GM23338 (cell line): ENCODE results near the gene RPS18. TPM values are rescaled to one million over a fixed set of nuclear protein-coding genes. Genes with fewer than 3 reads are reported as not detected.

Experiments used
- ATAC-seq: fragments of 200-7000 bp; cut with Tn5 transposase; 3 replicates; pipeline ENCODE4 v1.9.1; 2020
- DNase-seq: peaks from one replicate; pipeline ENCODE4 v3.0.0-alpha.2; 2015; ENCODE audit warnings: low spot score
- H2AFZ ChIP-seq: fragments of 200-600 bp; sonication (generic); 2 replicates; pipeline ENCODE4 v1.8.0; 2016; ENCODE audit warnings: antibody characterized with exemption, mild to moderate bottlenecking, moderate library complexity
- H3F3A ChIP-seq: fragments of 200-600 bp; sonication (generic); replicated peaks from 2 replicates; pipeline ENCODE4 v1.8.0; 2017; ENCODE audit warnings: antibody characterized with exemption, mixed run types, low read depth
- H3K27ac ChIP-seq: fragments of 200-600 bp; sonication (generic); 2 replicates; pipeline ENCODE4 v1.6.1; 2016; ENCODE audit warnings: low read depth
- H3K27me3 ChIP-seq: fragments of 200-600 bp; sonication (generic); 2 replicates; pipeline ENCODE4 v1.8.0; 2016; ENCODE audit warnings: mild to moderate bottlenecking, mixed run types, moderate library complexity; ENCODE audit not compliant: insufficient read depth
- H3K36me3 ChIP-seq: fragments of 200-600 bp; sonication (generic); 2 replicates; pipeline ENCODE4 v1.8.0; 2016; ENCODE audit warnings: mild to moderate bottlenecking; ENCODE audit not compliant: insufficient read depth
- H3K4me1 ChIP-seq: fragments of 200-600 bp; sonication (generic); 2 replicates; pipeline ENCODE4 v1.8.0; 2016; ENCODE audit warnings: mild to moderate bottlenecking, moderate library complexity; ENCODE audit not compliant: insufficient read depth
- H3K4me2 ChIP-seq: fragments of 200-600 bp; sonication (generic); 2 replicates; pipeline ENCODE4 v1.7.1; 2017; ENCODE audit warnings: mixed run types
- H3K4me3 ChIP-seq: fragments of 200-600 bp; sonication (generic); 2 replicates; pipeline ENCODE4 v1.6.1; 2016; ENCODE audit warnings: mixed run types
- H3K79me2 ChIP-seq: fragments of 200-600 bp; sonication (generic); replicated peaks from 2 replicates; pipeline ENCODE4 v1.8.0; 2017; ENCODE audit warnings: mild to moderate bottlenecking; ENCODE audit not compliant: insufficient read depth
- H3K9me2 ChIP-seq: fragments of 200-600 bp; sonication (generic); 2 replicates; pipeline ENCODE4 v1.8.0; 2017; ENCODE audit not compliant: insufficient read depth
- H4K20me1 ChIP-seq: fragments of 200-600 bp; sonication (generic); replicated peaks from 2 replicates; pipeline ENCODE4 v1.8.0; 2017; ENCODE audit warnings: mild to moderate bottlenecking; ENCODE audit not compliant: insufficient read depth
- H3K27ac Mint-ChIP-seq: 2 replicates; pipeline ENCODE4 v1.8.0; 2020; ENCODE audit warnings: inconsistent platforms, mild to moderate bottlenecking, moderate library complexity, mixed read lengths
- H3K27me3 Mint-ChIP-seq: 3 replicates; pipeline ENCODE4 v1.8.0; 2022; ENCODE audit warnings: low read depth, mild to moderate bottlenecking, moderate library complexity, mixed read lengths, inconsistent platforms; ENCODE audit not compliant: insufficient read depth, poor library complexity
- H3K36me3 Mint-ChIP-seq: 3 replicates; pipeline ENCODE4 v1.8.0; 2021; ENCODE audit warnings: low read depth, mild to moderate bottlenecking, inconsistent platforms, moderate library complexity, mixed read lengths
- H3K4me1 Mint-ChIP-seq: 3 replicates; pipeline ENCODE4 v1.8.0; 2020; ENCODE audit warnings: mild to moderate bottlenecking, inconsistent platforms, mixed read lengths
- H3K4me3 Mint-ChIP-seq: 3 replicates; pipeline ENCODE4 v1.8.0; 2021; ENCODE audit warnings: moderate library complexity, mild to moderate bottlenecking, inconsistent platforms, mixed read lengths
- H3K9me3 Mint-ChIP-seq: 3 replicates; pipeline ENCODE4 v1.8.0; 2020; ENCODE audit warnings: moderate library complexity, mild to moderate bottlenecking, inconsistent platforms, mixed read lengths
- CREB1 ChIP-seq: fragments of 250-450 bp; sonication (Bioruptor Pico); IDR thresholded peaks from 2 replicates; pipeline ENCODE4 v1.5.0; 2020; ENCODE audit warnings: low read depth, mild to moderate bottlenecking, moderate library complexity
- EZH2 ChIP-seq: fragments of 200-600 bp; sonication (generic); IDR thresholded peaks from one replicate; pipeline ENCODE4 v1.8.0; 2017; ENCODE audit warnings: antibody characterized with exemption, mild to moderate bottlenecking, low read depth; ENCODE audit not compliant: unreplicated experiment
- EZH2phosphoT487 ChIP-seq: fragments of 200-600 bp; sonication (generic); IDR thresholded peaks from one replicate; pipeline ENCODE4 v1.8.1; 2018; ENCODE audit warnings: antibody characterized with exemption; ENCODE audit not compliant: unreplicated experiment
- JUNB ChIP-seq: IDR thresholded peaks from one replicate; pipeline ENCODE4 v1.6.1; 2016; ENCODE audit warnings: antibody characterized with exemption; ENCODE audit not compliant: unreplicated experiment
- NANOG ChIP-seq: IDR thresholded peaks from 2 replicates; pipeline ENCODE4 v1.6.1; 2016; ENCODE audit warnings: antibody characterized with exemption, borderline replicate concordance
- POLR2AphosphoS5 ChIP-seq: IDR thresholded peaks from 2 replicates; pipeline ENCODE4 v1.6.1; 2016; ENCODE audit warnings: antibody characterized with exemption, low read depth
- ZNF114 ChIP-seq: fragments of 250-450 bp; sonication (Bioruptor Pico); IDR thresholded peaks from 2 replicates; pipeline ENCODE4 v1.5.0; 2020; ENCODE audit warnings: mild to moderate bottlenecking, moderate library complexity
- ZNF331 ChIP-seq: fragments of 250-450 bp; sonication (Bioruptor Pico); IDR thresholded peaks from 2 replicates; pipeline ENCODE4 v1.5.0; 2020; ENCODE audit warnings: low read depth, mild to moderate bottlenecking, moderate library complexity
- polyA plus RNA-seq: library from polyadenylated mRNA; unstranded; fragments of >200 nt; fragmentation: Nextera tagmentation; extraction: Ambion mirVana; gene quantifications from 2 replicates; pipeline ENCODE4 v1.2.1, GENCODE V29; 2016
- total RNA-seq: library from RNA; depleted of rRNA; stranded (reverse); fragments of >200 nt; shearing (Covaris generic); gene quantifications from 2 replicates; pipeline ENCODE4 v1.2.3, GENCODE V29; 2014
- TF ChIP-seq, protein P1 (sequence below): fragments of 250-450 bp; sonication (Bioruptor Pico); IDR thresholded peaks from 2 replicates; pipeline ENCODE4 v1.5.0; 2020; ENCODE audit warnings: mild to moderate bottlenecking, moderate library complexity
- TF ChIP-seq, protein P2 (sequence below), 2 experiments: fragments of 200-600 bp in 1 of 2; sonication (generic) in 1 of 2; conservative IDR thresholded peaks; 2 replicates each; pipeline versions ENCODE4 v1.5.1 to v1.6.1; 2016 to 2017; ENCODE audit warnings: antibody characterized with exemption in 2 of 2, low read depth in 2 of 2, mild to moderate bottlenecking in 2 of 2, moderate library complexity in 1 of 2
- TF ChIP-seq, protein P3 (sequence below): IDR thresholded peaks from 2 replicates; pipeline ENCODE4 v1.6.1; 2016; ENCODE audit warnings: antibody characterized with exemption
- TF ChIP-seq, protein P4 (sequence below): IDR thresholded peaks from one replicate; pipeline ENCODE4 v1.6.1; 2018; ENCODE audit warnings: antibody characterized with exemption; ENCODE audit not compliant: unreplicated experiment

RPS18 gene
- total and polyA plus RNA-seq, 2 experiments from 2014 or later, result 2,133 to 4,776 TPM

DNA sequence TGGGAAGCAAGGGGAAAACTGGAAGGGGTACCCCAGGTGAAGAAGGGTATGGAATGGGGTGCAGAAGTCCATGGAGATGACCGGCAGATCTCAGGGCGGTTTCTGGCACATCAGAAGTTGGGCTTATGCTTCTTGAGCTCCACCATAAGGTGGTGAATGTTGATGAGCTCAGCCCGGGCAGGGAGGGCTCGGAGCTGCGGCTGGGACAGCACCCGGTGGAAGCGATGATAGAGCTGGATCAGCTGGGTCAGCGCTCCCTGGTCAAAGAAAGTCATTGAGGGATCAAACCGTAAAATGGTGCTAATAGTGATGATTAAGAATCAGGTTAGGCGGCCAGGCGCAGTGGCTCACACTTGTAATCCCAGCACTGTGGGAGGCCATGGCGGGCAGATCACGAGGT, 21.1 kb upstream of the RPS18 start:
- Histone ChIP-seq H3K4me3 (no peak overlapping the region), H3K27ac (no peak overlapping the region), H3F3A (peaks cover 10% of the 10 kb centered on the region; the same call in 1 of the 2 replicates), H2AFZ (no peak overlapping the region), H3K79me2 (no peaks in the 10 kb centered on the region), H4K20me1 (no peaks in the 10 kb centered on the region), H3K27me3 (peaks cover 31% of the 10 kb centered on the region), H3K9me2 (no peaks in the 10 kb centered on the region), H3K4me2 (no peak overlapping the region), H3K4me1 (peaks cover 12% of the 10 kb centered on the region), H3K36me3 (no peaks in the 10 kb centered on the region)
- Mint-ChIP-seq H3K27me3 (peaks cover 15% of the 10 kb centered on the region), H3K4me1 (peaks cover 19% of the 10 kb centered on the region), H3K36me3 (peaks cover 20% of the 10 kb centered on the region), H3K27ac (no peak overlapping the region; the same call in 1 of the 2 replicates), H3K9me3 (no peaks in the 10 kb centered on the region), H3K4me3 (peak overlapping the region; percentile 82; the same call in 2 of the 3 replicates)
- ATAC-seq (no peak), DNase-seq (no peak)
- TF ChIP-seq NANOG (no peak), EZH2phosphoT487 (no peak), CREB1 (CRISPR knock-in tag) (no peak), JUNB (no peak), POLR2AphosphoS5 (no peak), EZH2 (no peak), ZNF331 (CRISPR knock-in tag) (no peak), ZNF114 (CRISPR knock-in tag) (no peak)
- TF ChIP-seq, protein P1, sequence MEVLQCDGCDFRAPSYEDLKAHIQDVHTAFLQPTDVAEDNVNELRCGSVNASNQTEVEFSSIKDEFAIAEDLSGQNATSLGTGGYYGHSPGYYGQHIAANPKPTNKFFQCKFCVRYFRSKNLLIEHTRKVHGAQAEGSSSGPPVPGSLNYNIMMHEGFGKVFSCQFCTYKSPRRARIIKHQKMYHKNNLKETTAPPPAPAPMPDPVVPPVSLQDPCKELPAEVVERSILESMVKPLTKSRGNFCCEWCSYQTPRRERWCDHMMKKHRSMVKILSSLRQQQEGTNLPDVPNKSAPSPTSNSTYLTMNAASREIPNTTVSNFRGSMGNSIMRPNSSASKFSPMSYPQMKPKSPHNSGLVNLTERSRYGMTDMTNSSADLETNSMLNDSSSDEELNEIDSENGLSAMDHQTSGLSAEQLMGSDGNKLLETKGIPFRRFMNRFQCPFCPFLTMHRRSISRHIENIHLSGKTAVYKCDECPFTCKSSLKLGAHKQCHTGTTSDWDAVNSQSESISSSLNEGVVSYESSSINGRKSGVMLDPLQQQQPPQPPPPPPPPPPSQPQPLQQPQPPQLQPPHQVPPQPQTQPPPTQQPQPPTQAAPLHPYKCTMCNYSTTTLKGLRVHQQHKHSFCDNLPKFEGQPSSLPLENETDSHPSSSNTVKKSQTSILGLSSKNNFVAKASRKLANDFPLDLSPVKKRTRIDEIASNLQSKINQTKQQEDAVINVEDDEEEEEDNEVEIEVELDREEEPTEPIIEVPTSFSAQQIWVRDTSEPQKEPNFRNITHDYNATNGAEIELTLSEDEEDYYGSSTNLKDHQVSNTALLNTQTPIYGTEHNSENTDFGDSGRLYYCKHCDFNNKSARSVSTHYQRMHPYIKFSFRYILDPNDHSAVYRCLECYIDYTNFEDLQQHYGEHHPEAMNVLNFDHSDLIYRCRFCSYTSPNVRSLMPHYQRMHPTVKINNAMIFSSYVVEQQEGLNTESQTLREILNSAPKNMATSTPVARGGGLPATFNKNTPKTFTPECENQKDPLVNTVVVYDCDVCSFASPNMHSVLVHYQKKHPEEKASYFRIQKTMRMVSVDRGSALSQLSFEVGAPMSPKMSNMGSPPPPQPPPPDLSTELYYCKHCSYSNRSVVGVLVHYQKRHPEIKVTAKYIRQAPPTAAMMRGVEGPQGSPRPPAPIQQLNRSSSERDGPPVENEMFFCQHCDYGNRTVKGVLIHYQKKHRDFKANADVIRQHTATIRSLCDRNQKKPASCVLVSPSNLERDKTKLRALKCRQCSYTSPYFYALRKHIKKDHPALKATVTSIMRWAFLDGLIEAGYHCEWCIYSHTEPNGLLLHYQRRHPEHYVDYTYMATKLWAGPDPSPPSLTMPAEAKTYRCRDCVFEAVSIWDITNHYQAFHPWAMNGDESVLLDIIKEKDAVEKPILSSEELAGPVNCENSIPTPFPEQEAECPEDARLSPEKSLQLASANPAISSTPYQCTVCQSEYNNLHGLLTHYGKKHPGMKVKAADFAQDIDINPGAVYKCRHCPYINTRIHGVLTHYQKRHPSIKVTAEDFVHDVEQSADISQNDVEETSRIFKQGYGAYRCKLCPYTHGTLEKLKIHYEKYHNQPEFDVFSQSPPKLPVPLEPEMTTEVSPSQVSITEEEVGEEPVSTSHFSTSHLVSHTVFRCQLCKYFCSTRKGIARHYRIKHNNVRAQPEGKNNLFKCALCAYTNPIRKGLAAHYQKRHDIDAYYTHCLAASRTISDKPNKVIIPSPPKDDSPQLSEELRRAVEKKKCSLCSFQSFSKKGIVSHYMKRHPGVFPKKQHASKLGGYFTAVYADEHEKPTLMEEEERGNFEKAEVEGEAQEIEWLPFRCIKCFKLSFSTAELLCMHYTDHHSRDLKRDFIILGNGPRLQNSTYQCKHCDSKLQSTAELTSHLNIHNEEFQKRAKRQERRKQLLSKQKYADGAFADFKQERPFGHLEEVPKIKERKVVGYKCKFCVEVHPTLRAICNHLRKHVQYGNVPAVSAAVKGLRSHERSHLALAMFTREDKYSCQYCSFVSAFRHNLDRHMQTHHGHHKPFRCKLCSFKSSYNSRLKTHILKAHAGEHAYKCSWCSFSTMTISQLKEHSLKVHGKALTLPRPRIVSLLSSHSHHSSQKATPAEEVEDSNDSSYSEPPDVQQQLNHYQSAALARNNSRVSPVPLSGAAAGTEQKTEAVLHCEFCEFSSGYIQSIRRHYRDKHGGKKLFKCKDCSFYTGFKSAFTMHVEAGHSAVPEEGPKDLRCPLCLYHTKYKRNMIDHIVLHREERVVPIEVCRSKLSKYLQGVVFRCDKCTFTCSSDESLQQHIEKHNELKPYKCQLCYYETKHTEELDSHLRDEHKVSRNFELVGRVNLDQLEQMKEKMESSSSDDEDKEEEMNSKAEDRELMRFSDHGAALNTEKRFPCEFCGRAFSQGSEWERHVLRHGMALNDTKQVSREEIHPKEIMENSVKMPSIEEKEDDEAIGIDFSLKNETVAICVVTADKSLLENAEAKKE (CRISPR knock-in tag), result no peak
- TF ChIP-seq, protein P2, sequence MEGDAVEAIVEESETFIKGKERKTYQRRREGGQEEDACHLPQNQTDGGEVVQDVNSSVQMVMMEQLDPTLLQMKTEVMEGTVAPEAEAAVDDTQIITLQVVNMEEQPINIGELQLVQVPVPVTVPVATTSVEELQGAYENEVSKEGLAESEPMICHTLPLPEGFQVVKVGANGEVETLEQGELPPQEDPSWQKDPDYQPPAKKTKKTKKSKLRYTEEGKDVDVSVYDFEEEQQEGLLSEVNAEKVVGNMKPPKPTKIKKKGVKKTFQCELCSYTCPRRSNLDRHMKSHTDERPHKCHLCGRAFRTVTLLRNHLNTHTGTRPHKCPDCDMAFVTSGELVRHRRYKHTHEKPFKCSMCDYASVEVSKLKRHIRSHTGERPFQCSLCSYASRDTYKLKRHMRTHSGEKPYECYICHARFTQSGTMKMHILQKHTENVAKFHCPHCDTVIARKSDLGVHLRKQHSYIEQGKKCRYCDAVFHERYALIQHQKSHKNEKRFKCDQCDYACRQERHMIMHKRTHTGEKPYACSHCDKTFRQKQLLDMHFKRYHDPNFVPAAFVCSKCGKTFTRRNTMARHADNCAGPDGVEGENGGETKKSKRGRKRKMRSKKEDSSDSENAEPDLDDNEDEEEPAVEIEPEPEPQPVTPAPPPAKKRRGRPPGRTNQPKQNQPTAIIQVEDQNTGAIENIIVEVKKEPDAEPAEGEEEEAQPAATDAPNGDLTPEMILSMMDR (conservative IDR thresholded peaks at IDR 0.05; ENCODE audit: low read depth in 2 of 2), result no peak
- TF ChIP-seq, protein P3, sequence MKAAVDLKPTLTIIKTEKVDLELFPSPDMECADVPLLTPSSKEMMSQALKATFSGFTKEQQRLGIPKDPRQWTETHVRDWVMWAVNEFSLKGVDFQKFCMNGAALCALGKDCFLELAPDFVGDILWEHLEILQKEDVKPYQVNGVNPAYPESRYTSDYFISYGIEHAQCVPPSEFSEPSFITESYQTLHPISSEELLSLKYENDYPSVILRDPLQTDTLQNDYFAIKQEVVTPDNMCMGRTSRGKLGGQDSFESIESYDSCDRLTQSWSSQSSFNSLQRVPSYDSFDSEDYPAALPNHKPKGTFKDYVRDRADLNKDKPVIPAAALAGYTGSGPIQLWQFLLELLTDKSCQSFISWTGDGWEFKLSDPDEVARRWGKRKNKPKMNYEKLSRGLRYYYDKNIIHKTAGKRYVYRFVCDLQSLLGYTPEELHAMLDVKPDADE, result no peak
- TF ChIP-seq, protein P4, sequence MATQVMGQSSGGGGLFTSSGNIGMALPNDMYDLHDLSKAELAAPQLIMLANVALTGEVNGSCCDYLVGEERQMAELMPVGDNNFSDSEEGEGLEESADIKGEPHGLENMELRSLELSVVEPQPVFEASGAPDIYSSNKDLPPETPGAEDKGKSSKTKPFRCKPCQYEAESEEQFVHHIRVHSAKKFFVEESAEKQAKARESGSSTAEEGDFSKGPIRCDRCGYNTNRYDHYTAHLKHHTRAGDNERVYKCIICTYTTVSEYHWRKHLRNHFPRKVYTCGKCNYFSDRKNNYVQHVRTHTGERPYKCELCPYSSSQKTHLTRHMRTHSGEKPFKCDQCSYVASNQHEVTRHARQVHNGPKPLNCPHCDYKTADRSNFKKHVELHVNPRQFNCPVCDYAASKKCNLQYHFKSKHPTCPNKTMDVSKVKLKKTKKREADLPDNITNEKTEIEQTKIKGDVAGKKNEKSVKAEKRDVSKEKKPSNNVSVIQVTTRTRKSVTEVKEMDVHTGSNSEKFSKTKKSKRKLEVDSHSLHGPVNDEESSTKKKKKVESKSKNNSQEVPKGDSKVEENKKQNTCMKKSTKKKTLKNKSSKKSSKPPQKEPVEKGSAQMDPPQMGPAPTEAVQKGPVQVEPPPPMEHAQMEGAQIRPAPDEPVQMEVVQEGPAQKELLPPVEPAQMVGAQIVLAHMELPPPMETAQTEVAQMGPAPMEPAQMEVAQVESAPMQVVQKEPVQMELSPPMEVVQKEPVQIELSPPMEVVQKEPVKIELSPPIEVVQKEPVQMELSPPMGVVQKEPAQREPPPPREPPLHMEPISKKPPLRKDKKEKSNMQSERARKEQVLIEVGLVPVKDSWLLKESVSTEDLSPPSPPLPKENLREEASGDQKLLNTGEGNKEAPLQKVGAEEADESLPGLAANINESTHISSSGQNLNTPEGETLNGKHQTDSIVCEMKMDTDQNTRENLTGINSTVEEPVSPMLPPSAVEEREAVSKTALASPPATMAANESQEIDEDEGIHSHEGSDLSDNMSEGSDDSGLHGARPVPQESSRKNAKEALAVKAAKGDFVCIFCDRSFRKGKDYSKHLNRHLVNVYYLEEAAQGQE, result no peak
